ENCODE measurements around the gene LINC00237.

LINC00237 gene

GRCh38 chr20:21125072-21125848 is 19.1 kb upstream of the LINC00237 start:
- no peak for DNase-seq (ENCODE audit: low read depth in 2 of 2)

GRCh38 chr20:21124190-21124589 is 18.0 kb upstream of the LINC00237 start:
- DNase-seq (ENCODE audit: low read depth in 2 of 2) = no peak

- DNase-seq (ENCODE audit: low read depth in 2 of 2) = no peak
Observed at GRCh38 chr20:21118782-21119181, 12.6 kb upstream of the LINC00237 start.

GRCh38 chr20:21118138-21118537 is 12.0 kb upstream of the LINC00237 start:
- DNase-seq (ENCODE audit: low read depth in 2 of 2) = no peak

DNA sequence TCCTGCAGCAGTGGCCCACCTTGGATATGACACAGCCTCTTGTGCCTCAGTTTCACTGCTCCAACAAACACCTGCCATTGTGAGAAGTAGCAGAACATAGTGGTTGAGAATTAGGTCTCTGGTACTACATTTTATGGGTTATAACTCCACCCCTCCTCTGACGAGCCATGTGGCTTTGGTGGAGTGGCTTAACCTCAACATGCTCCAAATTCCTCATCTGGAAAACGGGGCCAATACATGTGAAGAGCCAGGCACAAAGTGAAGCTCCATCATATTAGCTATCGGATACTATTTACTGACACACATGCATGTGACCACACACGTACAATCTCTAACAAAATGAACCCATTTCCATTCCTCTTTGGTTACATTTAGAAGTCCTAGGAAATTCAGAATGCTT is 11.4 kb upstream of the LINC00237 start:
- no peak for DNase-seq (ENCODE audit: low read depth in 2 of 2)

- DNase-seq (ENCODE audit: low read depth in 2 of 2) = no peak
Observed at GRCh38 chr20:21114584-21114983, 8.4 kb upstream of the LINC00237 start.

- no peak for DNase-seq (ENCODE audit: low read depth in 2 of 2)
Observed at GRCh38 chr20:21113697-21114096, 7.5 kb upstream of the LINC00237 start.

DNA sequence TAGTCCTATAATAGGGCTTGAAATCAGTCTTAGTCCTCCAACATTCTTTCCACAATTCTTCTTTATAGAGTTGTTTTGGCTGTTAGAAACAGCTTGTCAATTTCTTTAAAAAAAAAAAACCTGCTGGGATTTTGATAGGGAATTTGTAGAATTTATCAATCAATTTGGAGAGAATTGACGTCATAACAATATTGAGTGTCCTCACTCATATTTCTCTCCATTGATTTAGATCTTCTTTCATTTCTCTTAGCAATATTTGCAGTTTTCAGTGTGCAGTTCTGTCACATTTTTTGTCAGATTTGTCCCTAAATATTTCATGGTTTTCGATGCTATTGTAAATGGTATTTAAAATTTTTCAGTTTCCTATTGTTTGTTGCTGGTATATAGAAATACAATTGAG is 5.3 kb upstream of the LINC00237 start:
- DNase-seq (ENCODE audit: low read depth in 2 of 2) = no peak

DNA sequence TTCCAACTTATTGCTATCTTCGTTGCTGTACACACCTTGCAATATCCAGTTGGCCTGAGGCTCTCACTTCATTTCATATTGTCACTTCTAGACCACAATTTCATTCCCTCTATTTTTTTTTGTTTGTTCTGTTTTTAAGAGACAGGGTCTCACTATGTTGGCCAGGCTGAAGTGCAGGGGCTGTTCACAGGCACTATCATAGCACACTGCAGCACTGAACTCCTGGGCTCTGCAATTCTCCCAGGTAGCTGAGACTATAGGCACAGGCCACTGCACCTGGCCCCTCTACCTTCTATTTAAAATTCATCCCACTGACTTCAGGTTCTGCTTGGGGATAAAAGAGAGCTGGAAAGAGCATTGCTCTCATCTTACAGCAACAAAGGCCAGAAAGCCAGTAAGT is 4.7 kb upstream of the LINC00237 start:
- DNase-seq (ENCODE audit: low read depth in 2 of 2) = no peak

DNA sequence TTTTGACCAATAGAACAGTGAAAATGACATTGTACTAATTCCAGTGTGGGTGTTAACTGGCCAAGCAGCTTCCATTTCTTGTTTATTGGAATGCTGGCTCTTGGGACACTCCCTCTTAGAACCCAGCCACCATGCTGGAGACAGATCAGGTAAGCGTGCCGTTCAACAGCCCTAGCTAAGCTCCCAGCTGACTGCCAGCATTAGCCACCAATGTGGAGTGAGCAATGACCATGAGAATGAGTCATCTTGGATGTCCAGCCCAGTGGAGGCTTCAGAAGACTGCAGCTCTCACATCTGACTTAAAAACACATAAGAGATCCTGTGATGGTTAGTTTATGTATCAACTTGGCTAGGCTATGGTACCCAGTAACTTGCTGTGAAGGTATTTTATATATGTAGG is 3.0 kb upstream of the LINC00237 start:
- DNase-seq (ENCODE audit: low read depth in 2 of 2) = no peak

DNA sequence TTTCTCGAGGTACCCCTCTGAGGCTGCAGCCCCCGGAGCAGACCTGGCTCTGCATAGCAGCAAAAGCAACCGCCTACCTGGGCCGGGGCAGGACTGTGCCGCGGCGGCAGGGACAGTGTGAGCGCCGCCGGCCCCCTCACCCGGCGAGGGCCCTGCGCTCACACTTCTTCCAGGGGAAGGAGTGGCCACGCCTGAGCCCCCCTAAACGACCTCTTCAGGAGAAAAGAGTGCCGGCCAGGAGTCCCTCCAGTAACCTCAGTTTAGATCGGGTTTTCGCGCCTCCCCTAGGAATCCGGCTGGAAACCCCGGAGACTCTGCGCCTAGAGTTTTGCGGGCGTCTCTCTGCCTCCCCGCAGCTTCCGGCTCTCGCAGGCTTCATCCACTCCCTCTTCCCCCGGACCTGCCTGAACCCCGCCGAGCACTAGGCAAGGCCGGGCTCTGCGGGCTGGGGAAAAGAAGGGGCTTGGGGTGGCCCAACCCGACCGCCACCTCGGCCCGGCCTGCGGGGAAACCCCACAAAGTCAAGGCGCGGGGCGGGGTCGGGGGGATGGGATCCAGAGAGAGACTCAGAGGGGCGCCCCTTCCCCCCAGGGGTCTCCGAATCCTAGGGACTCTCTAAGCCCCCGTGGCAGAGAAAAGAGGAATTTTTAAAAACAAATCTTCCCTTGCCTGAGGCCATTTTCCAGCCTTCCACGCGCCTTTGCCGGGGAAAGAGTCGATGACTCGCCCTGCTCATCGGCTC is 558 bp downstream of the LINC00237 start:
- no peak for DNase-seq (ENCODE audit: low read depth in 2 of 2)

DNA sequence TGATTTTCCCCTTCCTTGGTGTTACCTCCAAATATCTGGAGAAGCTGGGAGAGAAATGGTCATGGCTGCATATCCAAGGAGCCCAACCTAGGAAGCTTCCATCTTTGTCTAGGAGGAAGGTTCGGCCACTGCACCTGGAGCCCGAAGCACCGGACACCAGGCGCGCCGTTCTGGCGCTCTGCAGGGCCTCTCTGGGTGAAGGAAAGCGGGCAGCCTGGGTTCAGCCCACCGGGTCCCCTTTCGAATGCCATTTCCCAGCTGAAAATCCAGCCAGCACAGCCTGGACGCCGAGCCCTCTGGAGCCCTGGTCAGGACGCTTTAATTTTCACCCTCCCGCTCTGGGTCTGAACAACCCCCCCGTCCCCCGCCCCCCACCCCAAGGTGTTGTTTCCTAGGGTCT is 1.2 kb downstream of the LINC00237 start:
- DNase-seq (ENCODE audit: low read depth in 2 of 2) = no peak

DNA sequence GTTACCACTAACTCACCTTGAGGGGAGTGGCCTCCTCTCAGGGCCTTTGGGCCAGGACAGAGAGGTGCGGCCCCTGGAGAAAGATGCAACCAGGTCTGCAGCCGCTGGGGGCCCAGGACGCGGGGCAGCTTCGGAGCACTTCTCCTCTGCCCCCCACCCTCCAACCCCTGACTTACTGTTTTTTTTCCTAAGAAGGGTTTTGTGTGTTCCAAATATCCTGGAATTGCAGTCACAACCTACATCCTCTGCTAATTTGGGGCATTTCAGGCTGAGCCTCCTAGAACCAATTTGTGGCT is 1.7 kb downstream of the LINC00237 start:
- DNase-seq (ENCODE audit: low read depth in 2 of 2) = no peak

DNA sequence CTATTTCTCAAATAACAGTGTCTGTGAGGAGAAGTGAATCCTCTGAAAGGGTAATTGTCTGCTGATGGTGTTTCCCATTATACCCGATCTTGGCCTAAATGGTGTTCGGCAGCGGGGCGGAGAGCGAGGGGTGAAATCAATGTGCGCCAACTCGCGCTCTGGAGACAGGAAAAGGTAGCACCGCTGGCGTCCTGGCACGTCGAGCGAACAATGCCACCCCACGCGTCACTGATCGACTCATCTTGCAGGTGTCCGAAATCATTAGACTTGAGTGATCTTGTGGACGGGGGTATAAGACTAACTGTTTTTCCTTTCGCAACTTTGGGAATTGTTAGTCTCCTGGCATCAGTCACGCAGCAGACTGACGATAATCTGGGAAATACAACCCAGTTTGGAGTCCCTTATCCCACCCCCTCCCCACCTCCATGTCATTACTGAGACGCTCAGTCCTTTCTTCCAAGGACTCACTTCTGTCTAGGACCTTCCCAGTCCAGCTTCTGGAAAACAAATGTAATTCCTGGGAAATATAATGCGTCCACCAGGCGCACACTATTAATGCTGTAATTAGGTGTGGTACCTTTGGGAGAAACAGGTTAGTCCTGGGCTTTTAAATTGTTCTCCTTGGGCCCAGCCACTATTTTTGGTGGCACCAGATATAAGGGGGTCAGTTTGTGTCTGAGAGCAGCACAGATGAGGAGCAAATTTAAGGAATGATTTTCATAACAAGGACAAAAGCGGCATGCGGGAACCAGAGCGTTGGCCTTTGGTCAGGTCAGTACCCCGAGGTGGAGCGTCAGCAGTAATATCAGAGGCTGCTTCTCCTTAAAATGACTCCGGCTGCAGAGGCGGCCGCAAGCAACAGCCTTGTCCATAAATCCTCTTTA is 2.3 kb downstream of the LINC00237 start:
- no peak for DNase-seq (ENCODE audit: low read depth in 2 of 2)

- DNase-seq (ENCODE audit: low read depth in 2 of 2) = no peak
Observed at GRCh38 chr20:21102603-21103311, 3.4 kb downstream of the LINC00237 start.

DNA sequence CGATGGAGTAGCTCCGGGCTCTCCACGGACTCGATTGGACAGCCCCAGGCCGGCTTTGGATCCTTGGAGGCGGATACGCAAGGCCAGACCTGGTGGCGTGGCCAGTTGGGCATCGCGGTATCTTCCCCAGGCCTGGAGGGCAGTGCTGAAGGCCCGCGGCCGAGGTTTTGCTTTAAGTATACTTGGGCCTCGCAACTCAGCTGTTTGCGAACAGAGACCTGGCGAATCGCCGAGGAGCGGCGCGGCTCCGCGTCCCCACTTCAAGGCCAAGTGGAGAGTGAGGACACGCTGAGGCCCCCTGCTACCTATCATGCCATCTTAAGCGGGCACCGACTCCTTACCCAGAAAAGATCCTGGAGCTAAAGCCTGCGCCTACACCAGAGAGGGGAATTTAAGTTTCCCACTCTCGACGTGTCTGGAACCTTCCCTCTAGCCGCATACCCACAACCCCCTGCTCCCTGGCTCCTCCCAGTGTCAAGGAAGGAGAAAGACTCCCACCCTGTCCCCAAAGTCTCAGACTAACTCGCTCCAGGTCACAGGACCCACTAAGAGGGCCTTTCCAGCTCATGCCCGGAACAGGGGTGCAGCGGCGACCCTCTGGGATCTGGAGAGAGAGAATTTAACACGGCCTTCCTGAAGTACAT is 4.1 kb downstream of the LINC00237 start:
- DNase-seq (ENCODE audit: low read depth in 2 of 2) = no peak

DNA sequence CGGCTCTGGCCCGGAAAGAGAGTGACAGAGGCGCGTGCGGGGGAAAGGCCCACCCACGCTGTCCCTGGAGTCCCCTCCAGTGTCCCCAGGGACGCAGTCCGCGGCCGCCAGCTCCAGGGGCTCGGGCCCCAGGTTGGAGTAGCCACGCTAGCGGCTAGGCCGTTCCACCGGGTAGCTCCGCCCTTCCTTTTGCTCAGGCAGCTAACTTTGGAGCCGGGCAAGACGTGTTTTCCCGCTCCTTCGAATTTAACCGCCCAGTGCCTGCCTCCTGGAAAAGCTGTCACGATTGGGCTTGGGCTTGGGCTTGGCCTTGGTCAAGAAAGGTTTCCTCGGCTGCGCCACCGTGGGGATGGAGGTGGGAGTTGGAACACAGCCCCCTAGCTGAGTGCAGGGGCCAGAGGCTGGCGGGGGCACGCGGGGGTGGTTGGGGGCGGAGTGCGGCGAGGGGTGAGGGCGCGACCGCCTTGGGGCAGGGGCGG is 4.7 kb downstream of the LINC00237 start:
- no peak for DNase-seq (ENCODE audit: low read depth in 2 of 2)

GRCh38 chr20:21100578-21101452 is 5.3 kb downstream of the LINC00237 start:
- DNase-seq (ENCODE audit: low read depth in 2 of 2) = no peak

DNA sequence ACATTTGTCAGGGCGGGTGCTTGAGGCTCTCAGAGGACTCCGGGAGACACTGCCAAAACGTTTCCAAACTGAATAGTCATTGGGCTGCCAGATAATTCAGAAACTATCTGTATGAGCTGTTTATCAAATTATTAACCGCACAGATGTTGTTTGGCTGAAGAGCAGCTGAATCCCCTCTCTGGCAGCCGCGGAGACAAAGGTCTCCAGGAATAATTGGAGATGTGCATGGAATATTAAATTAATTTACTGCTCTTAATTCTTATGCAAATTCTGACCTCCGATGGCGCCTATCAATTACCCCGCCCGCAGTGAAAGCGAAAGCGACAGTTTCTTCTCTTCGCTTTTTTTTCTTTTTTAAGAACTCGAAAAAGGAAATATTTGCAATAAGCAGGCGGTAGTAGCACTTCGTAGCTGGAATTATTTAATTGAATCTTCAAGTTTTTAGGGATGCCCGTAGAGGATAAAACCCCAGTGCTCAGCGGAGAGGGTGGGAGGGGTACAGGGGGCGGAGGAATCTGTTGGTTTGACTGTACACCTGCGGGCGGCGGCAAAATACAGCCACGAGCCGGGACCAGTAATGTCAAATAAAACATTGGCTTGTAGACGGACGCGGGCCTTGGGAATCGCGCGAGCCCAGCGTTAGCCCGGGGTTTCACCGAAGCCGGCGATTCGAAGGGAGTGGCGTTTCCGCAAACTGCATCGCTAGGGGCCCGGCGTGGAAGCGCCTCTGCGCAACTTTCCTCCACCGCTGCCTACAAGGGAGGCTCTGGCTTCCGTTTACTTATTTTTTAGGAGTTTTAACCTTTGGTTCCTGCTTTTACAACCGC is 6.2 kb downstream of the LINC00237 start:
- peak in 1 of 2 experiments; percentile 40 for DNase-seq (ENCODE audit: low read depth in 2 of 2)

All from stimulated activated CD4-positive, alpha-beta T cell treated with anti-CD3 and anti-CD28 coated beads, Interleukin-12 subunit alpha, Interleukin-12 subunit beta, amount 100 ng/mL, for 24 hours (primary cell).